GM21825 (cell line): Measurements from ENCODE around the gene SYTL3.
A peak's percentile ranks its signal among the peaks of the same experiment; 100 is the strongest.
"Not testable (repeated sequence)": the region's sequence is repeated elsewhere in the genome, so short reads cannot be mapped to it uniquely, and the experiment has no call there.

ENCODE experiments used
- ATAC-seq: cut with Tn5 transposase; IDR thresholded peaks from one replicate; pipeline ENCODE4 v1.9.1; 2021; ENCODE audit warnings: mild to moderate bottlenecking, moderate library complexity; ENCODE audit not compliant: unreplicated experiment

Gene SYTL3

GRCh38 chr6:158785036-158785435, 135.2 kb downstream of the SYTL3 start:
- ATAC-seq: no peak

- ATAC-seq: no peak
Observed at GRCh38 chr6:158786645-158787304, 136.9 kb downstream of the SYTL3 start.

- no peak for ATAC-seq
Observed at GRCh38 chr6:158787395-158787794, 137.5 kb downstream of the SYTL3 start.

- peak; percentile 57 for ATAC-seq
Observed at GRCh38 chr6:158789115-158789917, 139.5 kb downstream of the SYTL3 start.

- no peak for ATAC-seq
Observed at GRCh38 chr6:158791274-158791855, 141.5 kb downstream of the SYTL3 start.

GRCh38 chr6:158792505-158792904, 142.7 kb downstream of the SYTL3 start:
- ATAC-seq: not testable (repeated sequence)

- no peak for ATAC-seq
Observed at GRCh38 chr6:158793432-158793831, 143.6 kb downstream of the SYTL3 start.

GRCh38 chr6:158795516-158795915, 145.7 kb downstream of the SYTL3 start:
- ATAC-seq: no peak

GRCh38 chr6:158796353-158796752, 146.5 kb downstream of the SYTL3 start:
- ATAC-seq: no peak

GRCh38 chr6:158797331-158798310, 147.8 kb downstream of the SYTL3 start:
- ATAC-seq: no peak

- no peak for ATAC-seq
Observed at GRCh38 chr6:158798311-158798710, 148.5 kb downstream of the SYTL3 start.

- no peak for ATAC-seq
Observed at GRCh38 chr6:158799051-158799792, 149.4 kb downstream of the SYTL3 start.

GRCh38 chr6:158801655-158802294, 151.9 kb downstream of the SYTL3 start:
- no peak for ATAC-seq

GRCh38 chr6:158803733-158804143, 153.9 kb downstream of the SYTL3 start:
- ATAC-seq: peak; percentile 63

- ATAC-seq: no peak
Observed at GRCh38 chr6:158804207-158804606, 154.4 kb downstream of the SYTL3 start.

- ATAC-seq: no peak
Observed at GRCh38 chr6:158805698-158806377, 156.0 kb downstream of the SYTL3 start.

GRCh38 chr6:158807515-158808441, 157.9 kb downstream of the SYTL3 start:
- no peak for ATAC-seq

- no peak for ATAC-seq
Observed at GRCh38 chr6:158808442-158808833, 158.6 kb downstream of the SYTL3 start.
